NCI-H128 (cell line): ENCODE data around the gene PCDHGB4.
"Not testable (repeated sequence)": the region's sequence is repeated elsewhere in the genome, so short reads cannot be mapped to it uniquely, and the experiment has no call there.

Experiments used
- DNase-seq: peaks from one replicate; lab custom pipeline; 2025; ENCODE audit not compliant: unreplicated experiment; lab: John Stamatoyannopoulos, UW

The PCDHGB4 gene

GRCh38 chr5:141387557-141388311 lies at the start of gene PCDHGB4:
Gene PCDHGB4, plus strand, starts transcription at chr5:141387698. Its CDS starts 187 bp downstream, at chr5:141387885.
- DNase-seq = not testable (repeated sequence)

DNA sequence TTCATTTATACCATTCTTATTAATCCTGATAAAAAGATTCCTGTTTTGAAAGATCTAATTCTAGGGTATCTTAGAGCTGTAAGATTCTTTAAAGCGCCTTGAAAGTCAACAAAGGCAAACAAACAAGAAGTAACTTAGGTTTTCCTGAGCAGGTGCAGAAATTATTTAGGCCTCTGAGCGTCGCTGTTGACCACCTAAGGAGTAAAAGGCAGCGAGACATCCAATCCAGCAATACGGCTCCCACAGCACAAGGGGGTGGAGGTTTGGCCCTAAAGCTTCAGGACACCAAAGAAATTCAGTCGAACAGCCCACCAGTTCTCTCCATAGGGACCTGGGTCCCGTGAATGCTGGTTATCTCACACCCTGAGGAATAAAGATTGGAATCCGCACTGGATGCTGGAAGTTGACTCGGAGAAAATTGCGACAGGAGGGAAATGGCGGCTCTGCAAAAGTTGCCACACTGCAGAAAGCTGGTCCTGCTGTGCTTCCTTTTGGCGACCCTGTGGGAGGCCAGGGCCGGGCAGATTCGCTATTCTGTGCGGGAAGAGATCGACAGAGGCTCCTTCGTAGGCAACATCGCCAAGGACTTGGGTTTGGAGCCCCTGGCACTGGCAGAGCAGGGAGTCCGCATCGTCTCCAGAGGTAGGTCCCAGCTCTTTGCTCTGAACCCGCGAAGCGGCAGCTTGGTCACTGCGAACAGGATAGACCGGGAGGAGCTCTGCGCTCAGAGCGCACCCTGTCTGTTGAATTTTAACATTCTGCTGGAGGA lies 48.8 kb upstream of the PCDHGB4 start, which contains the start of gene PCDHGA2:
Gene PCDHGA2 (plus strand): TSS at position 223 of the 769 bp plus-strand sequence.
- no peak for DNase-seq

DNA sequence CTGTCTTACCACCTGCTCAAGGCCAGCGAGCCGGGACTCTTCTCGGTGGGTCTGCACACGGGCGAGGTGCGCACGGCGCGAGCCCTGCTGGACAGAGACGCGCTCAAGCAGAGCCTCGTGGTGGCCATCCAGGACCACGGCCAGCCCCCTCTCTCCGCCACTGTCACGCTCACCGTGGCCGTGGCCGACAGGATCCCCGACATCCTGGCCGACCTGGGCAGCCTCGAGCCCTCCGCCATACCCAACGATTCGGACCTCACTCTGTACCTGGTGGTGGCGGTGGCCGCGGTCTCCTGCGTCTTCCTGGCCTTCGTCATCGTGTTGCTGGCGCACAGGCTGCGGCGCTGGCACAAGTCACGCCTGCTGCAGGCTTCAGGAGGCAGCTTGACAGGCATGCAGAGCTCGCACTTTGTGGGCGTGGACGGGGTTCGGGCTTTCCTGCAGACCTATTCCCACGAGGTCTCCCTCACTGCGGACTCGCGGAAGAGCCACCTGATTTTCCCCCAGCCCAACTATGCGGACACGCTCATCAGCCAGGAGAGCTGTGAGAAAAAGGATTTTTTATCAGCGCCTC lies 46.6 kb upstream of the PCDHGB4 start:
- DNase-seq = not testable (repeated sequence)

DNA sequence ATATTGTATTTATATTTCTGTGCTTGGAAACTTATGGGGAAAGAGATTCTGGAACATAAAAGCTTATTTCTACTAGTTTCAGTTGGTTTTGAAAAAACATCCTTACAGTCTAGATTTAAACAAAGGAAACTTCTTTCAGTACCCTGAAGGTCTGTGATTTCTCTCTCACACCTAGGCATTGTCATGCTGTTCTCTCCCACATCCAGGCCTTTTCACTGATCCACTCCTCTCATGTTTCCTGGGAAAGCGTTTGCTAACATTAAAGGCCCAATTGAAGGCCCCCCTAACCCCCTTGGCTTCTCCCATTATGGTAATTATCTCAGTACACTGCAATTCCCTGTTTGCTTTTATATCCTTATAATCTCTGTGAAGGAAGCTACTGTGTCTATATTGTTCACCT lies 44.7 kb upstream of the PCDHGB4 start:
- no peak for DNase-seq

DNA sequence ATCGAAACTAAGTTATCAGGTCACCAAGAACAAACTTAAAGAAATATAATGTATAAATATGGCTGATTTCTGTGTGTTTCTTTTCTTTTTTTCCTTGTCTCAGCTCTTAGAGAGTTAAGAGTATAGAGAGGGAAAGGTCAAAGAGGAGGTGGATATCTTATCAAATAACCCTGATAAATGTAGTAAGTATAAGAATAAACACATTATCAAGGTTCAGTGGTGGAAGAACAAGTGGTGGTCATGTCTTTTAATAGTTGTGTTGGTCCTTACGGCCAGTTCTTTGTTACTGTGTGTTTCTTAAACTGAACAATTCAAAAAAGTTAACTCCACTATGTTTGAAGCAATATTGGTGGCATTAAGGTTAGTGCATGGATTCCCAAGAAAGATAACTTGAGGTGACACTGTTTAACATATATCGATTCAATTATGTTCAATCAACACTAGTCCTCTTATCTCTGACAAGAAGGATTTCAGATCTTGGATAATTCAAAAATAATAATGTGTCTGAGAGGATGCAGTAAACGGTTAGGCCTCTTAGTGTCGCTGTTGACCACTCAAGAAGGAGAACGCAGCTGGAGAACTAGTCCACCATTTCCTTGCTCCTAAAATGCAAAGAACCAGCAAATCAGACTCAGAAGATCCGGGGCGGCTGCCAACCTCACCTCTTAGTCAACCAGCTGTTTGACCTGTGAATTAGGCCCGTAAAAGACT lies 44.1 kb upstream of the PCDHGB4 start, which contains the start of gene PCDHGA3:
Gene PCDHGA3 (plus strand): TSS at position 588 of the 711 bp plus-strand sequence. CDS start 205 bp downstream, outside the sequence.
- no peak for DNase-seq

DNA sequence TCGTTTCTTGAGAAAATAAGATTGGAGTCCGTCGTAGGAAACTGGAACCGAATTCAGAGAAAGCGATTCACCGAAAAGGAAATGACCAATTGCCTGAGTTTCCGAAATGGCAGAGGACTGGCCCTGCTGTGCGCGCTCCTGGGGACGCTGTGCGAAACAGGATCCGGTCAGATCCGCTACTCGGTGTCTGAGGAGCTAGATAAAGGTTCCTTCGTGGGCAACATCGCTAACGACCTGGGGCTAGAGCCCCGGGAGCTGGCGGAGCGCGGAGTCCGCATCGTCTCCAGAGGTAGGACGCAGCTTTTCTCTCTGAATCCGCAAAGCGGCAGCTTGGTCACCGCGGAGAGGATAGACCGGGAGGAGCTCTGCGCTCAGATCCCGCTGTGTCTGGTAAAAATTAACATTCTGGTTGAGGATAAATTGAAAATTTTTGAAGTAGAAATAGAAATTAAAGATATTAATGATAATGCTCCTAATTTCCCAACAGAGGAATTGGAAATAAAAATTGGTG lies 43.5 kb upstream of the PCDHGB4 start:
- no peak for DNase-seq

GRCh38 chr5:141345327-141345726 lies 42.2 kb upstream of the PCDHGB4 start:
- DNase-seq = no peak

DNA sequence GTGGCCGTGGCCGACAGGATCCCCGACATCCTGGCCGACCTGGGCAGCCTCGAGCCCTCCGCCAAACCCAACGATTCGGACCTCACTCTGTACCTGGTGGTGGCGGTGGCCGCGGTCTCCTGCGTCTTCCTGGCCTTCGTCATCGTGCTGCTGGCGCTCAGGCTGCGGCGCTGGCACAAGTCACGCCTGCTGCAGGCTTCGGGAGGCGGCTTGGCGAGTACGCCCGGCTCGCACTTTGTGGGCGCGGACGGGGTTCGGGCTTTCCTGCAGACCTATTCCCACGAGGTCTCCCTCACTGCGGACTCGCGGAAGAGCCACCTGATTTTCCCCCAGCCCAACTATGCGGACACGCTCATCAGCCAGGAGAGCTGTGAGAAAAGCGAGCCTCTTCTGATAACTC lies 41.5 kb upstream of the PCDHGB4 start:
- DNase-seq = not testable (repeated sequence)

- DNase-seq = no peak
These were observed 37.4 kb upstream of the PCDHGB4 start, which contains the start of gene PCDHGB1 for GRCh38 chr5:141349917-141350619. Gene PCDHGB1, plus strand, starts transcription at chr5:141350099. Its CDS starts 162 bp downstream, at chr5:141350261.

DNA sequence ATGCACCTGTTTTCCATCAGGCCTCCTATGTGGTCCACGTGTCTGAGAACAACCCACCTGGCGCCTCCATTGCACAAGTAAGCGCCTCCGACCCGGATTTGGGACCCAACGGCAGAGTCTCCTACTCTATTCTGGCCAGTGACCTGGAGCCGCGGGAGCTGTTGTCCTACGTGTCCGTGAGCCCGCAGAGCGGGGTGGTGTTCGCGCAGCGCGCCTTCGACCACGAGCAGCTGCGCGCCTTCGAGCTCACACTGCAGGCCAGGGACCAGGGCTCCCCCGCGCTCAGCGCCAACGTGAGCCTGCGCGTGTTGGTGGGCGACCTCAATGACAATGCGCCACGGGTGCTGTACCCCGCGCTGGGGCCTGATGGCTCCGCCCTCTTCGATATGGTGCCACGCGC lies 35.9 kb upstream of the PCDHGB4 start:
- DNase-seq = no peak

GRCh38 chr5:141354900-141355469 lies 32.5 kb upstream of the PCDHGB4 start, which contains the start of gene PCDHGA4:
Gene PCDHGA4, plus strand, starts transcription at chr5:141355021. Its CDS starts 87 bp downstream, at chr5:141355108.
- DNase-seq = no peak

DNA sequence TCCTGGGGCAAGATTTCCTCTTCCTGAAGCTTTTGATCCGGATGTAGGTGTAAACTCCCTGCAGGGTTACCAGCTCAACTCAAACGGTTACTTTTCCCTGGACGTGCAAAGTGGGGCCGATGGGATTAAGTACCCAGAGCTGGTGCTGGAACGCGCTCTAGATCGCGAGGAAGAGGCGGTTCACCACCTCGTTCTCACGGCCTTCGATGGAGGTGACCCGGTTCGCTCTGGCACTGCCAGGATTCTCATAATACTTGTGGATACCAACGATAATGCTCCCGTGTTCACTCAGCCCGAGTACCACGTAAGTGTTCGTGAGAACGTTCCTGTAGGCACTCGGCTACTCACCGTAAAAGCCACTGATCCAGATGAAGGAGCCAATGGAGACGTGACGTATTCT lies 31.9 kb upstream of the PCDHGB4 start:
- DNase-seq = no peak

- DNase-seq = no peak
These were observed 31.4 kb upstream of the PCDHGB4 start for GRCh38 chr5:141356133-141356532.

DNA sequence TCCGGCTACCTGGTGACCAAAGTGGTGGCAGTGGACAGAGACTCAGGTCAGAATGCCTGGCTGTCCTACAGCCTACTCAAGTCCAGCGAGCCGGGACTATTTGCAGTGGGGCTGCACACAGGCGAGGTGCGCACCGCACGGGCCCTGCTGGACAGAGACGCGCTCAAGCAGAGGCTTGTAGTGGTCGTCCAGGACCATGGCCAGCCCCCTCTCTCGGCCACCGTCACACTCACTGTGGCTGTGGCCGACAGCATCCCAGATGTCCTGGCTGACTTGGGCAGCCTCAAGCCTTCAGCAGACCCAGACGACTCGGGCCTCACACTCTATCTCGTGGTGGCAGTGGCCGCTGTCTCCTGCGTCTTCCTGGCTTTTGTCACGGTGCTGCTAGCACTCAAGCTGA lies 30.5 kb upstream of the PCDHGB4 start:
- no peak for DNase-seq

- peak; percentile 17 for DNase-seq
These were observed 27.6 kb upstream of the PCDHGB4 start, which contains the start of gene PCDHGB2 for GRCh38 chr5:141359790-141360426. Gene PCDHGB2, plus strand, starts transcription at chr5:141359994. Its CDS starts 142 bp downstream, at chr5:141360136.

DNA sequence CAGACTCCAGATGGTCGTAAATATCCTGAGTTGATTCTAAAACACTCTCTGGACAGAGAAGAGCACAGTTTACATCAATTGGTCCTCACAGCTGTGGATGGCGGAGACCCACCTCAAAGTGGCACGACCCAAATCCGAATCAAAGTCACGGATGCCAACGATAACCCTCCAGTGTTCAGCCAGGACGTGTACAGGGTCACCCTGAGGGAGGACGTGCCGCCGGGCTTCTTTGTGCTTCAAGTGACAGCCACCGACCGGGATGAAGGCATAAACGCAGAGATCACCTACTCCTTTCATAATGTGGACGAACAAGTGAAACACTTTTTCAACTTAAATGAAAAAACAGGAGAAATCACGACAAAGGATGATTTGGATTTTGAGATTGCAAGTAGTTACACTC lies 26.8 kb upstream of the PCDHGB4 start:
- DNase-seq = no peak

DNA sequence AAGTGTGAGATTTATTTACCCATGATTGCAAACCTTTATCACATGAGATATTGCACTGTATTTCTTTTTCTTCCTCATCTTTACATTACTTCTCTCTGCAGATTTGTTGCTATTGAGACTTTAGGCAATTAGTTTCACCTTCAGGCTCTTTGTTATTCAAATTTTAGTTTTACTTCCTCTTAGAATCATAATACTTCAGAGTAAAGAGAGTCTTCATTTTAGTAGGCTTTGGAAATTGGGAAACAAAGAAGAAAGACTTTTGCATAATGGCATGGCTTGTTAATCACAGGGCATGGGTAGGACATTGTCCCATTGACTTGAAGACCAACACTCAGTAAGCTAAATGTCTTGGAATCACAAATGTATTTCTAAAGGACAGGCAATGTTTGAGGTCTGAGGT lies 24.8 kb upstream of the PCDHGB4 start:
- DNase-seq = no peak

GRCh38 chr5:141363952-141364660 lies 23.4 kb upstream of the PCDHGB4 start, which contains the start of gene PCDHGA5:
Gene PCDHGA5, plus strand, starts transcription at chr5:141364162. Its CDS starts 169 bp downstream, at chr5:141364331.
- DNase-seq = no peak
